ENCODE measurements around the gene NPPB.

- no peak for TF ChIP-seq SP1 (IDR thresholded peaks at IDR 0.05)
- TF ChIP-seq L3MBTL2 (conservative IDR thresholded peaks at IDR 0.05) = no peak
- no peak for TF ChIP-seq BHLHE40 (IDR thresholded peaks at IDR 0.05; ENCODE audit: borderline replicate concordance)
- TF ChIP-seq HDGF (IDR thresholded peaks at IDR 0.05; ENCODE audit: borderline replicate concordance) = no peak
- TF ChIP-seq NFRKB (IDR thresholded peaks at IDR 0.05) = no peak
- no peak for TF ChIP-seq ZNF384 (IDR thresholded peaks at IDR 0.05)
- no peak for TF ChIP-seq FOXK2 (IDR thresholded peaks at IDR 0.05)
- TF ChIP-seq ARNT (IDR thresholded peaks at IDR 0.05) = no peak
- TF ChIP-seq ELF4 (IDR thresholded peaks at IDR 0.05) = no peak
Observed at GRCh38 chr1:11881749-11882441, 23.1 kb upstream of the NPPB start.

Measured in HEK293T (cell line).